CD14-positive monocyte (primary cell): ENCODE data around the gene UBXN6. TPM values are rescaled to one million over a fixed set of nuclear protein-coding genes. Genes with fewer than 3 reads are reported as not detected.
A peak's percentile ranks its signal among the peaks of the same experiment; 100 is the strongest.

Experiments
- DNase-seq, 3 donors: peaks; one replicate each; pipeline ENCODE4 v3.0.0-alpha.2; 2011 to 2022
- H2AFZ ChIP-seq: 2 replicates; pipeline ENCODE4 v1.6.0; 2012; ENCODE audit warnings: mild to moderate bottlenecking, low read depth, low read length, inconsistent platforms; ENCODE audit not compliant: insufficient read depth, poor library complexity, severe bottlenecking
- H3K27ac ChIP-seq, 2 donors: 1 replicate in 1 of 2; 2 replicates in 1 of 2; pipeline ENCODE4 v1.5.1; 2012 to 2013; ENCODE audit warnings: low read length in 2 of 2, control low read depth in 1 of 2, inconsistent platforms in 1 of 2, low read depth in 1 of 2, mild to moderate bottlenecking in 1 of 2
- H3K27me3 ChIP-seq, 2 donors: one replicate each; pipeline versions ENCODE4 v1.6.0 to v1.6.1; 2011 to 2013; ENCODE audit warnings: low read length in 2 of 2; ENCODE audit not compliant: control insufficient read depth in 2 of 2, insufficient read depth in 2 of 2
- H3K36me3 ChIP-seq, 2 donors: replicated peaks in 1 of 2; 1 replicate in 1 of 2; 2 replicates in 1 of 2; pipeline versions ENCODE4 v1.5.1 to v1.6.1; 2012 to 2013; ENCODE audit warnings: low read length in 2 of 2, control low read depth in 1 of 2, inconsistent platforms in 1 of 2, mild to moderate bottlenecking in 1 of 2; ENCODE audit not compliant: insufficient read depth in 2 of 2, control insufficient read depth in 1 of 2
- H3K4me1 ChIP-seq, 2 donors: 1 replicate in 1 of 2; 2 replicates in 1 of 2; pipeline versions ENCODE4 v1.5.1 to v1.6.1; 2012 to 2013; ENCODE audit warnings: low read length in 2 of 2, control low read depth in 1 of 2, inconsistent platforms in 1 of 2, mild to moderate bottlenecking in 1 of 2, moderate library complexity in 1 of 2; ENCODE audit not compliant: insufficient read depth in 2 of 2, control insufficient read depth in 1 of 2
- H3K4me2 ChIP-seq: replicated peaks from 2 replicates; pipeline ENCODE3; 2012; ENCODE audit warnings: low read length, moderate library complexity, mild to moderate bottlenecking; ENCODE audit not compliant: poor library complexity, severe bottlenecking; ENCODE audit errors: extremely low read depth
- H3K4me3 ChIP-seq, 3 experiments: fragments of 200-600 bp in 1 of 3; sonication (generic) in 1 of 3; replicated peaks in 1 of 3; 1 replicate in 2 of 3; 2 replicates in 1 of 3; pipeline ENCODE4 v1.5.1; 2011 to 2013; ENCODE audit warnings: low read length in 3 of 3, mild to moderate bottlenecking in 3 of 3, control low read depth in 2 of 3, low read depth in 2 of 3, inconsistent platforms in 1 of 3, moderate library complexity in 1 of 3
- H3K79me2 ChIP-seq: 2 replicates; pipeline ENCODE4 v1.6.0; 2012; ENCODE audit warnings: mild to moderate bottlenecking, control low read depth, inconsistent platforms, low read length, moderate library complexity; ENCODE audit not compliant: insufficient read depth
- H3K9ac ChIP-seq: 2 replicates; pipeline ENCODE4 v1.6.0; 2017; ENCODE audit warnings: low read length, mild to moderate bottlenecking; ENCODE audit not compliant: insufficient read depth, poor library complexity, severe bottlenecking
- H3K9me3 ChIP-seq, 2 donors: replicated peaks in 1 of 2; 1 replicate in 1 of 2; 2 replicates in 1 of 2; pipeline versions ENCODE4 v1.5.1 to v1.6.1; 2012 to 2013; ENCODE audit warnings: low read length in 2 of 2, control low read depth in 1 of 2; ENCODE audit not compliant: control insufficient read depth in 1 of 2, insufficient read depth in 1 of 2
- H4K20me1 ChIP-seq: 2 replicates; pipeline ENCODE4 v1.6.0; 2012; ENCODE audit warnings: mild to moderate bottlenecking, low read length, control low read depth, moderate library complexity; ENCODE audit not compliant: insufficient read depth
- H3K27ac Mint-ChIP-seq, 7 donors: one replicate each; pipeline ENCODE4 v1.8.0; 2020; ENCODE audit warnings: mild to moderate bottlenecking in 7 of 7, mixed read lengths in 7 of 7, moderate library complexity in 6 of 7, inconsistent platforms in 2 of 7
- H3K27me3 Mint-ChIP-seq, 3 donors: one replicate each; pipeline ENCODE4 v1.8.0; 2021 to 2022; ENCODE audit warnings: low read depth in 3 of 3, mild to moderate bottlenecking in 3 of 3, mixed read lengths in 3 of 3, moderate library complexity in 3 of 3, inconsistent platforms in 1 of 3
- H3K36me3 Mint-ChIP-seq, 2 donors: one replicate each; pipeline ENCODE4 v1.8.0; 2020; ENCODE audit warnings: mixed read lengths in 2 of 2, inconsistent platforms in 1 of 2, mild to moderate bottlenecking in 1 of 2
- H3K4me1 Mint-ChIP-seq: one replicate; pipeline ENCODE4 v1.8.0; 2020; ENCODE audit warnings: mild to moderate bottlenecking, mixed read lengths
- H3K4me3 Mint-ChIP-seq, 2 donors: one replicate each; pipeline ENCODE4 v1.8.0; 2020; ENCODE audit warnings: mild to moderate bottlenecking in 2 of 2, mixed read lengths in 2 of 2, moderate library complexity in 1 of 2
- H3K9me3 Mint-ChIP-seq, 7 donors: one replicate each; pipeline ENCODE4 v1.8.0; 2020 to 2022; ENCODE audit warnings: mixed read lengths in 7 of 7, mild to moderate bottlenecking in 6 of 7, moderate library complexity in 6 of 7, inconsistent platforms in 2 of 7
- WGBS: methylation state at CpG from one replicate; pipeline ENCODE4 v1.1.5; 2013; ENCODE audit warnings: missing lambda C conversion rate; ENCODE audit not compliant: insufficient coverage; 5-methylcytosine and 5-hydroxymethylcytosine counted together
- intact Hi-C, 2 donors: fragments of 100-400 bp; cut with micrococcal nuclease; formaldehyde crosslinking; loops; one replicate each; pipeline versions ENCODE4 v1.15.0 to v1.15.1; 2023
- polyA plus RNA-seq, 3 donors: library from polyadenylated mRNA; depleted of rRNA in 1 of 3; unstranded in 2 of 3; stranded (reverse) in 1 of 3; fragments of 300-500 nt in 2 of 3; fragments of >200 nt in 1 of 3; fragmentation: Illumina TruSeq in 2 of 3; gene quantifications; 1 replicate in 2 of 3; 2 replicates in 1 of 3; pipeline ENCODE4 v1.2.3, GENCODE V29; 2012 to 2021
- TF ChIP-seq, protein P1 (sequence below): fragments of 200-600 bp; IDR thresholded peaks from one replicate; pipeline ENCODE4 v1.8.0; 2022; ENCODE audit warnings: antibody characterized with exemption, mild to moderate bottlenecking

The UBXN6 gene
- polyA plus RNA-seq, 3 donors = 3.8 to 64.5 (median 5.4) TPM

DNA sequence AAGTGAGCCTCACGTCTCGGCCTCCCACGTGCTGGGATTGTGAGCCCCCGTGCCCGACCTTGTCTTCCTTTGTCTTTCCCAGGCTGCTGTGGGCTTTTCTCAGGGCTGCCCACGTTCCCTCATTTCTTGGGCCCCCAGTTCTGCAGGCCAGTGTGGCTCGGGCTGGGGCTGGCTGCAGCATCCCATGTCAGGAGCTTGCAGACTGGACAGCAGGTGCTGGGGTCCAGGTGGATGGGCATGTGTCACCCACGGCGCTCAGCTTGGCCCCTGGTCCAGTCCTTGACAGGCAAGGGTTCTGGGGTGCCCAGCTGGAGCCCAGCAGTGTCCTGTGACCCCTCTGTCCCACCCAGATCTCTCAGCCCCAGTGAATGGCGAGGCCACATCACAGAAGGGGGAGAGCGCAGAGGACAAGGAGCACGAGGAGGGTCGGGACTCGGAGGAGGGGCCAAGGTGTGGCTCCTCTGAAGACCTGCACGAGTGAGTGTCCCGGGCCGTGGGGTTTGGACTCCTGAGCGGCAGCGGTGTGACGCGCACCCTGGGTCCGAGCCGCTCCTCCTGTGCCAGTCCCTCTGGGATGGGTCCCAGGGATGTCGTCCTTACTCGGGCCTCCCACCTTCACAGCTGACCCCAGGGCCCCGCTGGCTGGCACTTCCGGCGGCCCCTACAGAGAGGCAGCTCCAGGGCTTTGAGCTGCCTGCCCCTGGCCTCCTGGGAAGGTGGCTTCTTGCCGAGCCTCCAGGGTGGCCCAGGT, 43.4 kb upstream of the UBXN6 start:
- DNase-seq = no peak
- Histone ChIP-seq H3K79me2 (no peaks in the 10 kb centered on the region), H3K9ac (no peak overlapping the region), H3K4me3 (no peak overlapping the region), H3K27ac (no peak overlapping the region), H3K4me1 (no peaks in the 10 kb centered on the region), H4K20me1 (no peaks in the 10 kb centered on the region), H3K9me3 (no peaks in the 10 kb centered on the region), H3K4me2 (no peak overlapping the region), H3K27me3 (no peaks in the 10 kb centered on the region), H2AFZ (no peak overlapping the region), H3K36me3 (peaks cover 61 to 63% of the 10 kb centered on the region in 2 donors)
- no peaks in the 10 kb centered on the region for H3K9me3 Mint-ChIP-seq
- intact Hi-C loops = no loop called here
- H3K27me3 Mint-ChIP-seq = no peaks in the 10 kb centered on the region
- TF ChIP-seq, protein P1, sequence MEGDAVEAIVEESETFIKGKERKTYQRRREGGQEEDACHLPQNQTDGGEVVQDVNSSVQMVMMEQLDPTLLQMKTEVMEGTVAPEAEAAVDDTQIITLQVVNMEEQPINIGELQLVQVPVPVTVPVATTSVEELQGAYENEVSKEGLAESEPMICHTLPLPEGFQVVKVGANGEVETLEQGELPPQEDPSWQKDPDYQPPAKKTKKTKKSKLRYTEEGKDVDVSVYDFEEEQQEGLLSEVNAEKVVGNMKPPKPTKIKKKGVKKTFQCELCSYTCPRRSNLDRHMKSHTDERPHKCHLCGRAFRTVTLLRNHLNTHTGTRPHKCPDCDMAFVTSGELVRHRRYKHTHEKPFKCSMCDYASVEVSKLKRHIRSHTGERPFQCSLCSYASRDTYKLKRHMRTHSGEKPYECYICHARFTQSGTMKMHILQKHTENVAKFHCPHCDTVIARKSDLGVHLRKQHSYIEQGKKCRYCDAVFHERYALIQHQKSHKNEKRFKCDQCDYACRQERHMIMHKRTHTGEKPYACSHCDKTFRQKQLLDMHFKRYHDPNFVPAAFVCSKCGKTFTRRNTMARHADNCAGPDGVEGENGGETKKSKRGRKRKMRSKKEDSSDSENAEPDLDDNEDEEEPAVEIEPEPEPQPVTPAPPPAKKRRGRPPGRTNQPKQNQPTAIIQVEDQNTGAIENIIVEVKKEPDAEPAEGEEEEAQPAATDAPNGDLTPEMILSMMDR = no peak
- no peak overlapping the region for H3K4me3 Mint-ChIP-seq
- 96% methylated on average over 28 of the region's 29 CpGs for WGBS
- H3K4me1 Mint-ChIP-seq = no peaks in the 10 kb centered on the region
- peak overlapping the region in 1 of 7 donors; percentile 40 for H3K27ac Mint-ChIP-seq
- H3K36me3 Mint-ChIP-seq = peaks cover 45 to 47% of the 10 kb centered on the region in 2 donors

DNA sequence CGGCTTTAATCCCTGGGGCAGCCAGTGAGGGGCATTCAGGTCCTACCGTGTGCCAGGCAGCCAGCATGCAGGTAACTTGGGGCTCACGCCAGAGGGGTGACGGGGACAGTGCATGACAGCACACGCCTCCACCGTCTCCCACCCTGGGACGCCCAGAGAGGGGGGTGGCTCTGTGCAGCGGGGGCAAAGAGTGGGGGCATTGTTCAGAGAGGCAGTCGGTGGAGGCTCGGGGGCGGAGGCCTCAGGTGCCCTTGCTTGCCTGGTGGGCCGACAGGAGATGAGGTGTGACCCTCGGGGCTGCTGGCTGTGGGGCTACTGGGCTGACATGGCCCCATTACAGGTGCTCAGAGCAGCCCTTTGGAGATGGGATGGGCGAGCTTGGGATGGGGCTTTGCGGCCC, 42.3 kb upstream of the UBXN6 start:
- H2AFZ ChIP-seq = no peak overlapping the region
- Mint-ChIP-seq H3K27ac (peak overlapping the region in 2 of 7 donors; percentile 27 to 81), H3K4me3 (no peak overlapping the region), H3K36me3 (peaks cover 36 to 45% of the 10 kb centered on the region in 2 donors), H3K9me3 (no peaks in the 10 kb centered on the region), H3K4me1 (no peaks in the 10 kb centered on the region), H3K27me3 (no peaks in the 10 kb centered on the region)
- no peak overlapping the region for H3K4me2 ChIP-seq
- 98% methylated on average over 12 of the region's 15 CpGs for WGBS
- DNase-seq = no peak
- no peaks in the 10 kb centered on the region for H3K27me3 ChIP-seq
- no peak overlapping the region for H3K27ac ChIP-seq
- intact Hi-C loops = no loop called here
- H3K36me3 ChIP-seq = peaks cover 61 to 72% of the 10 kb centered on the region in 2 donors
- H3K4me1 ChIP-seq = no peaks in the 10 kb centered on the region
- H3K4me3 ChIP-seq = no peak overlapping the region
- TF ChIP-seq, protein P1 = no peak
- H3K9ac ChIP-seq = no peak overlapping the region
- no peaks in the 10 kb centered on the region for H3K79me2 ChIP-seq
- no peaks in the 10 kb centered on the region for H3K9me3 ChIP-seq
- H4K20me1 ChIP-seq = no peaks in the 10 kb centered on the region
